PC-9 (cell line): Measurements from ENCODE around the gene MGAT5. TPM values are rescaled to one million over a fixed set of nuclear protein-coding genes. Genes with fewer than 3 reads are reported as not detected.

Source experiments
- BruUV-seq: library from RNA; stranded (reverse); fragments of 400-500 nt; replicated peaks from 2 replicates; lab custom pipeline; 2021; lab: Mats Ljungman, UMichigan
- CTCF ChIA-PET: fragments of 300-600 bp; sonication (Branson Sonifier 250); formaldehyde crosslinking; loops from one replicate; lab custom pipeline; 2022; ENCODE audit warnings: antibody characterized with exemption; lab: Charles Lee
- POLR2A ChIA-PET: fragments of 300-600 bp; sonication (Branson Sonifier 250); formaldehyde crosslinking; loops from one replicate; lab custom pipeline; 2022; ENCODE audit warnings: antibody characterized with exemption; ENCODE audit not compliant: unreplicated experiment; lab: Charles Lee
- DNase-seq, 2 experiments: peaks; one replicate each; pipeline versions ENCODE4 v3.0.0 to v3.0.0-alpha.2; 2015 to 2022; ENCODE audit warnings: mixed read lengths in 1 of 2
- H2AFZ ChIP-seq: fragments of 200-600 bp; sonication (generic); 2 replicates; pipeline ENCODE4 v1.8.1; 2017; ENCODE audit warnings: antibody characterized with exemption
- H3F3A ChIP-seq: fragments of 200-600 bp; sonication (generic); 2 replicates; pipeline ENCODE4 v1.8.1; 2017; ENCODE audit warnings: antibody characterized with exemption, mild to moderate bottlenecking, low read depth; ENCODE audit not compliant: insufficient read depth
- H3K27ac ChIP-seq: fragments of 200-600 bp; sonication (generic); 2 replicates; pipeline ENCODE4 v1.6.1; 2016; ENCODE audit warnings: mixed run types
- H3K27me3 ChIP-seq: fragments of 200-600 bp; sonication (generic); 2 replicates; pipeline ENCODE4 v1.6.1; 2016; ENCODE audit warnings: low read depth, mixed run types; ENCODE audit not compliant: insufficient read depth
- H3K36me3 ChIP-seq: fragments of 200-600 bp; sonication (generic); 2 replicates; pipeline ENCODE4 v1.6.1; 2016; ENCODE audit warnings: low read depth, mixed run types
- H3K4me1 ChIP-seq: fragments of 200-600 bp; sonication (generic); replicated peaks from 2 replicates; pipeline ENCODE4 v1.6.1; 2016; ENCODE audit warnings: mixed run types; ENCODE audit not compliant: insufficient read depth
- H3K4me2 ChIP-seq: fragments of 200-600 bp; sonication (generic); 2 replicates; pipeline ENCODE4 v1.6.1; 2017; ENCODE audit warnings: mixed run types
- H3K4me3 ChIP-seq: fragments of 200-600 bp; sonication (generic); 2 replicates; pipeline ENCODE4 v1.6.1; 2016; ENCODE audit warnings: mixed run types
- H3K79me2 ChIP-seq: fragments of 200-600 bp; sonication (generic); 2 replicates; pipeline ENCODE4 v1.6.1; 2017; ENCODE audit warnings: low read depth, mixed run types
- H3K9me2 ChIP-seq: fragments of 200-600 bp; sonication (generic); 2 replicates; pipeline ENCODE4 v1.8.1; 2017; ENCODE audit warnings: mild to moderate bottlenecking; ENCODE audit not compliant: insufficient read depth
- H3K9me3 ChIP-seq: fragments of 200-600 bp; sonication (generic); 2 replicates; pipeline ENCODE4 v1.8.1; 2016; ENCODE audit warnings: low read depth; ENCODE audit not compliant: insufficient read depth
- H4K20me1 ChIP-seq: fragments of 200-600 bp; sonication (generic); 2 replicates; pipeline ENCODE4 v1.8.1; 2017; ENCODE audit not compliant: insufficient read depth
- EZH2 ChIP-seq: fragments of 200-600 bp; sonication (generic); IDR thresholded peaks from 2 replicates; pipeline ENCODE4 v1.8.0; 2017; ENCODE audit warnings: antibody characterized with exemption, low read depth
- intact Hi-C: fragments of 100-400 bp; cut with micrococcal nuclease; formaldehyde crosslinking; loops from one replicate; pipeline ENCODE4 v1.10.0; 2022; ENCODE audit not compliant: unreplicated experiment
- total RNA-seq: library from RNA; stranded (reverse); gene quantifications from 2 replicates; pipeline ENCODE4 v1.2.3, GENCODE V29; 2021
- TF ChIP-seq, protein P1 (sequence below): fragments of 200-600 bp; sonication (generic); conservative IDR thresholded peaks from 2 replicates; pipeline ENCODE4 v1.6.1; 2017; ENCODE audit warnings: mixed run types, antibody characterized with exemption, mild to moderate bottlenecking, moderate library complexity

MGAT5 gene
- total RNA-seq, 1 experiment from 2014 or later, result 33.5 TPM

- Histone ChIP-seq H3K79me2 (no peaks in the 10 kb centered on the region), H3K27me3 (no peaks in the 10 kb centered on the region), H3F3A (no peaks in the 10 kb centered on the region), H3K9me2 (no peaks in the 10 kb centered on the region), H3K36me3 (no peaks in the 10 kb centered on the region), H3K4me3 (no peak overlapping the region), H2AFZ (no peak overlapping the region), H4K20me1 (0 out of 2 replicates have a peak, but pooled peaks cover 2% of the 10 kb centered on the region), H3K4me2 (no peak overlapping the region), H3K27ac (no peak overlapping the region), H3K9me3 (no peaks in the 10 kb centered on the region), H3K4me1 (peaks cover 14% of the 10 kb centered on the region)
- BruUV-seq, result no TSS peak
- POLR2A ChIA-PET, result no interaction called here
- TF ChIP-seq EZH2, result no peak
- TF ChIP-seq, protein P1, sequence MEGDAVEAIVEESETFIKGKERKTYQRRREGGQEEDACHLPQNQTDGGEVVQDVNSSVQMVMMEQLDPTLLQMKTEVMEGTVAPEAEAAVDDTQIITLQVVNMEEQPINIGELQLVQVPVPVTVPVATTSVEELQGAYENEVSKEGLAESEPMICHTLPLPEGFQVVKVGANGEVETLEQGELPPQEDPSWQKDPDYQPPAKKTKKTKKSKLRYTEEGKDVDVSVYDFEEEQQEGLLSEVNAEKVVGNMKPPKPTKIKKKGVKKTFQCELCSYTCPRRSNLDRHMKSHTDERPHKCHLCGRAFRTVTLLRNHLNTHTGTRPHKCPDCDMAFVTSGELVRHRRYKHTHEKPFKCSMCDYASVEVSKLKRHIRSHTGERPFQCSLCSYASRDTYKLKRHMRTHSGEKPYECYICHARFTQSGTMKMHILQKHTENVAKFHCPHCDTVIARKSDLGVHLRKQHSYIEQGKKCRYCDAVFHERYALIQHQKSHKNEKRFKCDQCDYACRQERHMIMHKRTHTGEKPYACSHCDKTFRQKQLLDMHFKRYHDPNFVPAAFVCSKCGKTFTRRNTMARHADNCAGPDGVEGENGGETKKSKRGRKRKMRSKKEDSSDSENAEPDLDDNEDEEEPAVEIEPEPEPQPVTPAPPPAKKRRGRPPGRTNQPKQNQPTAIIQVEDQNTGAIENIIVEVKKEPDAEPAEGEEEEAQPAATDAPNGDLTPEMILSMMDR, result no peak
- intact Hi-C loops, result no loop called here
- DNase-seq, result no peak
- CTCF ChIA-PET, result interaction anchor here (1.0 kb wide), 1 partner anchor 85 kb away, joined by 4 read pairs; no protein-coding TSS in a partner anchor
Observed at GRCh38 chr2:134220344-134220974, 33.4 kb upstream of the MGAT5 start.

DNA sequence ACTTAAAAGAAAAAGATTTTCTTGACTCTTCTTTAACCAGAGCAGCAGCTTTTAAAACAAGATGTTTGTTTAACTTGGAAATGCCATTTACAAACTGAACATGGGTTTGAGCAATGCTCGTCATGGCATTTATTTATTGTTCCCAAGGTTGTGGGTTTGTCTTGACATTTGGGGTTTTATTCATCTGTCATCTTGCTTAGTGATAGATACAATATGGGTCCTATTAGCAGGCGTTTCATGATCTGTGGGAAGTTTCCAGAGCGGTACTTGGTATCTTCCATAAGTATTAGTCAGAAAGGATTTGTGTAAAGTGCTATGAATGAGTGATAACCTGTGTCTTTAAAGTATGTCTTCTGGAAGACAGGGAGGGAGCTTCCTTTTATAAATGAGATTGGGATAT is 29.9 kb upstream of the MGAT5 start:
- H3K4me1 ChIP-seq, result no peaks in the 10 kb centered on the region
- H3K36me3 ChIP-seq, result no peaks in the 10 kb centered on the region
- DNase-seq, result no peak
- no peaks in the 10 kb centered on the region for H3K27me3 ChIP-seq
- intact Hi-C loops, result no loop called here
- no peaks in the 10 kb centered on the region for H3K79me2 ChIP-seq
- ChIA-PET POLR2A (no interaction called here), CTCF (no interaction called here)
- no peak overlapping the region for H3K4me3 ChIP-seq
- H3K27ac ChIP-seq, result no peak overlapping the region
- no peak overlapping the region for H2AFZ ChIP-seq
- H3K4me2 ChIP-seq, result no peak overlapping the region
- H4K20me1 ChIP-seq, result 0 out of 2 replicates have a peak, but pooled peaks cover 3% of the 10 kb centered on the region
- H3K9me3 ChIP-seq, result no peaks in the 10 kb centered on the region
- no peaks in the 10 kb centered on the region for H3K9me2 ChIP-seq
- H3F3A ChIP-seq, result no peaks in the 10 kb centered on the region
- no TSS peak for BruUV-seq
- no peak for TF ChIP-seq EZH2
- TF ChIP-seq, protein P1, result no peak

- H2AFZ ChIP-seq, result no peak overlapping the region
- H3K4me2 ChIP-seq, result no peak overlapping the region
- H3K36me3 ChIP-seq, result no peaks in the 10 kb centered on the region
- no peak overlapping the region for H3K27ac ChIP-seq
- CTCF ChIA-PET, result no interaction called here
- H3K79me2 ChIP-seq, result no peaks in the 10 kb centered on the region
- intact Hi-C loops, result no loop called here
- 0 out of 2 replicates have a peak, but pooled peaks cover 3% of the 10 kb centered on the region for H4K20me1 ChIP-seq
- H3K4me1 ChIP-seq, result no peaks in the 10 kb centered on the region
- no peak for DNase-seq
- no peaks in the 10 kb centered on the region for H3K9me3 ChIP-seq
- H3K9me2 ChIP-seq, result no peaks in the 10 kb centered on the region
- no peak overlapping the region for H3K4me3 ChIP-seq
- H3F3A ChIP-seq, result no peaks in the 10 kb centered on the region
- H3K27me3 ChIP-seq, result no peaks in the 10 kb centered on the region
- POLR2A ChIA-PET, result no interaction called here
- BruUV-seq, result no TSS peak
- TF ChIP-seq, protein P1, result no peak
- no peak for TF ChIP-seq EZH2
Observed at GRCh38 chr2:134225173-134225572, 28.7 kb upstream of the MGAT5 start.
